Measurements from ENCODE around the gene MYO1E. TPM values are rescaled to one million over a fixed set of nuclear protein-coding genes. Genes with fewer than 3 reads are reported as not detected.
"Not testable (repeated sequence)": the region's sequence is repeated elsewhere in the genome, so short reads cannot be mapped to it uniquely, and the experiment has no call there.

MYO1E gene
- polyA plus RNA-seq, 3 donors: 129 to 162 (median 132) TPM

- DNase-seq: no peak
These were observed 23.5 kb upstream of the MYO1E start for GRCh38 chr15:59396211-59396610.

GRCh38 chr15:59394166-59394661 lies 21.5 kb upstream of the MYO1E start:
- DNase-seq: no peak

- no peak for DNase-seq
These were observed 19.6 kb upstream of the MYO1E start for GRCh38 chr15:59392299-59392698.

GRCh38 chr15:59388670-59389069 lies 16.0 kb upstream of the MYO1E start:
- DNase-seq: no peak

GRCh38 chr15:59387196-59387878 lies 14.7 kb upstream of the MYO1E start:
- DNase-seq: not testable (repeated sequence)

GRCh38 chr15:59385171-59385570 lies 12.5 kb upstream of the MYO1E start:
- DNase-seq: no peak

GRCh38 chr15:59384507-59384906 lies 11.8 kb upstream of the MYO1E start:
- DNase-seq: no peak

- no peak for DNase-seq
These were observed 8.4 kb upstream of the MYO1E start for GRCh38 chr15:59380902-59381610.

- DNase-seq: no peak
These were observed 6.9 kb upstream of the MYO1E start for GRCh38 chr15:59379531-59379930.

GRCh38 chr15:59378855-59379254 lies 6.2 kb upstream of the MYO1E start:
- DNase-seq: no peak

GRCh38 chr15:59377924-59378323 lies 5.3 kb upstream of the MYO1E start:
- DNase-seq: no peak

GRCh38 chr15:59376733-59377132 lies 4.1 kb upstream of the MYO1E start:
- no peak for DNase-seq

GRCh38 chr15:59373215-59373614 lies 544 bp upstream of the MYO1E start:
- DNase-seq: no peak

GRCh38 chr15:59371458-59372351 lies 966 bp downstream of the MYO1E start:
- DNase-seq: no peak

- no peak for DNase-seq
These were observed 3.1 kb downstream of the MYO1E start for GRCh38 chr15:59369597-59369996.

GRCh38 chr15:59367022-59367451 lies 5.6 kb downstream of the MYO1E start:
- no peak for DNase-seq

GRCh38 chr15:59366333-59367021 lies 6.2 kb downstream of the MYO1E start:
- no peak for DNase-seq

GRCh38 chr15:59364248-59364647 lies 8.4 kb downstream of the MYO1E start:
- DNase-seq: no peak

- DNase-seq: no peak
These were observed 10.3 kb downstream of the MYO1E start for GRCh38 chr15:59362331-59362730.

GRCh38 chr15:59360896-59361295 lies 11.8 kb downstream of the MYO1E start:
- DNase-seq: no peak

GRCh38 chr15:59360305-59360704 lies 12.4 kb downstream of the MYO1E start:
- no peak for DNase-seq

- no peak for DNase-seq
These were observed 16.9 kb downstream of the MYO1E start for GRCh38 chr15:59355730-59356129.

Measured in renal pelvis (tissue), 4 donors.